ENCODE results near the gene TIPARP.
"Not testable (repeated sequence)": the region's sequence is repeated elsewhere in the genome, so short reads cannot be mapped to it uniquely, and the experiment has no call there.

The TIPARP gene

DNA sequence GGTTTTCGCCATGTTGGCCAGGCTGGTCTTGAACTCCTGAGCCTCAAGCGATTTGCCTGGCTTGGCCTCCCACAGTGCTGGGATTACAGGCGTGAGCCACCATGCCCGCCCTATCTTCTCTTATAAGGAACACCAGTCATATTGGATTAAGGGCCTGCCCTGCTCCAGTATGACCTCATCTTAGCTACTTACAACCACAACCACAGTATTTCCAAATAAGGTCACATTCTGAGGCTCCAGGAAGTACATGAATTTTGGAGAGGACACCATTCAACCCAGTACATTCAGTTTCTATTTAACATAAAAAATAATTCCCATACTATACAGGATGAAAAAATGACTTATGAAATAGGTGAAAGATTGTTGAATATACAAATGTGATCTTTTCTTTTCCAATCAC is 37.6 kb downstream of the TIPARP start:
- not testable (repeated sequence) for DNase-seq (ENCODE audit: low read depth, low spot score)

DNA sequence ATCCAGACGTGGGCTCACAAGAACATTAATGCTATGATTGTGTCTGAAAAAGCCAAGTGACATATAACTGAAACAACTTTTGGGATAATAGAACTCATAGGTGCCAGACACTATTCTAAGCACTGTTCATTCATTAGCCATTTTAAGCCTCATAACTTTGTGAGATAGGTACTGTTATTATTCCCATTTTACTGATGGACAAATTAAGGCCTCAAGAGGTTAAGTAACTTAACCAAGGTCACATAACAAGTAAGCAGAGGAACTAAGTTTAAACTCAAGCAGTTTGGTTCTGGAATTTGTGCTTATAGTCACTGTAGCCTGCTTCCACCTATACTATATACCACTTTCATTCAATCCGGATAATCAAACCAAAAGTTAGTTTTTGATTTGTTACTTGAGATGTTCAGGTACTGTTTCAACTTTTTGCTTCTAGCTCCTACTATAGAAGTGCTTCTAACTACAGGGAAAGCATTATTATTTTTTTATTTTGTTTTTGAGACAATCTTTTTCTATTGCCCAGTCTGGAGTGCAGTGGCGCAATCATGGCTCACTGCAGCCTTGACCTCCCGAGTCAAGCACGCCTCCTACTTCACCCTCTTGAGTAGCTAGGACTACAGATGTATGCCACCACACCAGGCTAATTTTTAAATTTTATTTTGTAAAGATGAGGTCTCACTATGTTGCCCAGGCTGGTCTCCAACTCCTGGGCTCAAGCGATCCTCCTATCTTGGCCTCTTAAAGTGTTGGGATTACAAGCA is 41.9 kb downstream of the TIPARP start:
- DNase-seq (ENCODE audit: low read depth, low spot score): no peak

DNA sequence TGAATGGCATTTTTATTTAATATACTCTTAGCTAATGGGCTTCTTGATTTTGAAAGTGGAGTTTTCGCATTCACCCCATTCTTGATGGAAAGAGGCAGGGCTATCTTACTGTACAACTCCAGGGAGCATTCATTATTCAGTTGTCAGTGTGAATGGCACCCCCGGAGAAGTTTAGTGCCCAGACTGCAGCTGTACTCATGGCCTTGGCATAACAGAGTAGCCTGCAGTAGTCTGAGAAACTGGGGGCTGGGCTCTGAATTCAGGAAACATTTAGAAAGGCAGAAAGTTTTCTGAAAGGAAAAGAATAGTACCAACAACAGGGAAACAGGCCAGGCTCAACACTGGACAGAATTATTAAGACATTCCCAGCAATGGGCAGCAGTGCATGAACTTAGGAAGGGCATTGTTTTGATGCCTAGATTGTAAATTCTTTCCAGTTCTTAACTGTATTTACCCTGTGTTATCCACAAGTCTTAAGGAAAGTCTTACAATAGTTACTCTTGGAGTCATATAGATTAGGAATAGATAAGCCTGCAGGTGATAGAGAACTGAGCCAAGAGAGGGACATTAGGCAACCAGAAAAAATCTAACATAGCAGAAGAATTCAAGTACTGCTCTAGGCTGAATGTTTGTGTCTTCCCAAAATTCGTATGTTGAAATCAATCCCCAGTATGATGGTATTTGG is 44.4 kb downstream of the TIPARP start:
- DNase-seq (ENCODE audit: low read depth, low spot score): no peak

DNA sequence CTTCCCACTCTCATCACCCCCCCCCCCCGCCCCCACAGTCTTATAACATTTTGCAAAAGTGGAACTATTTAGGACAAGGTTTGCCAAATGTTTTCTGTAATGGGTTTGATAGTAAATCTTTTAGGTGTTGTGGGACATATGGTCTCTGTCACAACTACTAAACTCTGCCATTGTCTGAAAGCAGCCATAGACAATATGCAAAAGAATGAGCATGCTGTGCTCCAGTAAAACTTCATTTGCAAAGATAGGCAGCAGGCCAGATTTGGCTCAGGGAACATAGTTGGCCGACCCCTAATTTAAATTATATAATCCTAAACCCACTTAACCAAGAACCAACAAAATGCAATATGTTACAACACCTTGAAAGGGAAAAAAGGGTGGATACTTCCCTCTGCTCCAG is 46.4 kb downstream of the TIPARP start:
- no peak for DNase-seq (ENCODE audit: low read depth, low spot score)

DNA sequence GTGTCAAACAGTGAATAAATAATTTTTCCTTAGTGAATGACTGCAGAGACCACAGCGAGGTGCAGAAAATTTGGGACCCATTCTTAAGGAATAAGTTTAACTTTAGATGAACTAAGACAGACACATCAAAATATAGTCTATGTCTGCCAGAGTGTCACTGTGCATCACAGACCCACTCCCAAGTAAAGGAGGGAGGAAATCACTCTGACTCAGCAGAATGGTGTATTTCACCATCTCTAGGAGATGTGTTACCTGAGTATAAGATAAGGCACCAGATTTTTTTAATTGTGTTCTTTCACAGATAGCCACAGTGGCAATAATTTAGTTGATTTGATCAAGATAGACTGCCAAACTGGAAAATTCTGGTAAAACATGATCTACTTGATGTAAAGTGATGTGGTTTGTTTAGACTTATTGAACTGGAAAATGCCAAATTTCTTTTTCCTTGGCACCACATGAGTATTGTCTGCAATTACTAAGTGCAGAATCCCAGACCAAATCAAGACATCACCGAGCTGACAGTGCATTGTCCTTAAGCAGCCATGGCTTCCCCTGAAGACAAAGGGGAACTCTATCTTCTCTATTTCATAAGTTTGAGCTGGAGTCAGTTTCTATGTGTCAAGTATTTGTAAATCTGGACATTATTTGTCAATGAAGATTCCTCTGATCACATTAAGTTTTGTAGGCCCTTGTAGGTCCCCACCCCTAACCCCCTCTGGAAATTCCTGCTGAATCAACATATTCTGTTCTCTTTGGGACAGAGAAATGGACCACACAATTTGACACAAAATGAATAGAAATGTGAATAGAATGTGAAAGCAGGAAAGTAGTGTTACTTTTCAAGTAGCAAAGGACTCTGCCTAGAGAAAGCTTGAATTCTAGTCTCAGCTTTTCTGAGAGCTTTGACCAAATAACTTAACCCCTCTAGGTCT is 47.6 kb downstream of the TIPARP start:
- DNase-seq (ENCODE audit: low read depth, low spot score): no peak

DNA sequence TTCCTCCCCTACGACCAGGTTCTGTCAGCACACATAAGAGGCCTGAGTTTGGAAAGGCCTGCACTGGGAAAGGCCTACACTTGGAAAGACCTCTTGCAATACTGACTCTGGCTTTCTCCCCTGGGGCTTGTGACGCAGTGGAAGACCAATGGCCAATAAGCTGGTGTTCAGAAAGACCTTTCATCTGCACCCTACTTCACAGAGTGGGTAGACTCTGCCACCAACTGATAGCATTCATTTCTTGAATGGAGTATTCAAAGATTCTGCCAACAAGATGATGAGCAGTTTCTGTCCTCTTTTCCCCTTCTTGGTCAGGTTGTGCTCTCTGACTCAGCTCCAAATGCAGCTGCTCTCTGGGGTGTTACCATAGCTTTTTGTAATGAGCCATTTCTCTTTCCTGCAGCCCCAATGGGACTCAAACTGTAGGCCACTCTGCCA is 48.8 kb downstream of the TIPARP start:
- DNase-seq (ENCODE audit: low read depth, low spot score): no peak

DNA sequence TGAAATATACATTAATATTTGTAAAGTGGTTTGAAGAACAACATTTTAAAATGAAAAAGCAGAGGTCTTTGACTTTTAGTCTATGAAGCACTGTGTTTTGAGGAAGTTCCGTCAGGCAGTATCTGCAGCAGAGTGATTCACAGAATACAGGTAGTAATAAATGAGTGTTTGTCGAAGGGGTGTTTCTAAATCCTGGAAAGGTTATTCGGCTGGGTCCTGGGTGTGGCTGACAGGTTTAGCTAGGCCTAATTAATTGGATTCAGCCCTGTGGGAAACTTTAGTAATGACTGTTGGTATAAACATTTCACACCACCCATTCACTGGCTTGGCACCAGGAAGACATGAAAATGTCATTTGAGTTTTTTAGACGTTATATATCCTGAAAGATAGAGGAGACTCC is 51.3 kb downstream of the TIPARP start:
- no peak for DNase-seq (ENCODE audit: low read depth, low spot score)

DNA sequence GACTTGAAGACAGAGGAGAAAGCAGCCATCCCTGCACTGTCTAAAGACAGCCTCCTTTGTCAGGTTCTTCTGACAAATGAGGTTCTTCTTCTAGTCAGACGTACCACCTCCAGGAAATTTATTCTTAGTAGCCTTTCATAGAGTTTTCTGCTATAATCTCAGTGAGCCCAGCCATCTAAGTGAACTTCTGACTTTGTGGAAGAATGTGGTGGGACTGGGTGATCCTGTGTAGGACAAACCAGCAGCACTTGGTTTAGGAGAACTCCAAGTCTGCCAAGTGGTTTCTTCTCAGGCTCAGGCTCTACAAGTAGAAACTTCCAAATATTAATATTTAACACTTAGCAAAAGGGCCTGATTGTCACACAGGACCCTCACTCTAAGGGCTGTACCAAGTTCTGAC is 52.1 kb downstream of the TIPARP start:
- DNase-seq (ENCODE audit: low read depth, low spot score): no peak

DNA sequence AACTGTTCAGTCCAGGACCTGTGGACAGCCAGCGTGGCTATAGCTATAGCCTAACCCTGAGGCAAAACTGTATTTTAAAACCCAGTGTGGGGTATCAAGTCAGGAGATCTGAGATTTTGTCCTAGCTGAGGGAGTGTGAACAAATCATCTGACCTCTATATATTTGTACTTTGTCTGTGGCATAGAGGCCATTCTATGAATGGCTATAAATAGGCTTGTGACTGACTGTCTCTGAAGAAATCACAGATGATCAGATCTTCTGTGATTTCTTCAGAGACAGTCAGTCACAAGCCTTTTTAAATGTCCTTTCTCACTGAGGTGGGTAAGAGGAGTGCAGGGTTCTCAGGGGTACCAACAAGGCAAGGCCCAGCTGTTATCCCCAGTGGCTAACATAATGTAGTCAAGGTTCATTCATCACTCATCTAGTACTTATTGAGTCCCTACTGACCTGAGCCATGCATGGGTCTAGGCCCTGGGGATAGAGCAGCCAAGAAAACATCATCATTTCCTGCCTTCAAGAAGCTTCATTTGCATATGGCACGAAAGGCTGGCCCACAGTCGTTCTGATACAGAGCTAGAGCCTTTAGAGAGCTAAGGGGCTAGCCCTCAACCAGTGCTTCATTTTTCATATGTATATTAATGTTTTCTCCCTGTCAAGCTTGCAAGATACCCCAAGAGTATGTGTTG is 53.3 kb downstream of the TIPARP start:
- DNase-seq (ENCODE audit: low read depth, low spot score): no peak

DNA sequence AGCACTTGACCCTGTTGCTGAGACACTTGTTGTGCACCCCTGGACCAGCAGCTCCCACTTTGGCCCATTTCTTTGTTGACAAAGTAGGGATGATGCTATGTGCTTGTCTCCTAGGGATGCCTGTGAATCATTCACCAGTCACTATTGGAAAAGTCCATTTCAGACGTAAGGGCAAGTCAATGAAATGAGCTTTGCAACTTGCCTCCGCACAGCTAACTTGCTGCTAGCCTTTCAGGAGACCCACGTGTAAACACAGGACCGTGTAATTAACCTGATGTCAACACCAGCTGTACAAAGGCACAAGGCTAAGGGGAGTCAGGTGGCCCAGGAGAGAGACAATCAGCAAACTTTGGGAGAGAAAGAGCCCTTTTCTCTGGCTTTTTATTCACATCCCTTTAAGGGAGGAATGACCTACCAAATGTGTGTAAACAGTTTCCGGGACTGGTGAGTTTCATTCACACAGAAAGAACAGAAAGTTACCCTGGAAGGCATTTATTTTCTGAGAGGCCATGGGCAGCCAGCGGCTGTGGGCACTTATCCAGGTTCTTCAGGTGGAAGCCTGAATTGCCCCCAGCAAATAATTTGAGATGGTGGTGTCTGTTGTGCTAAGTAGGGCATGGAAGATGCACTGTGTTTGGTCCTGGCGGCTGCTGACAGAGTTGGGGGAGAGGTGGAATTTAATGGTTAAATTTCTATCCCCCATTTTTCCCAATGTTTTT is 54.0 kb downstream of the TIPARP start:
- peak; percentile 24 for DNase-seq (ENCODE audit: low read depth, low spot score)

DNA sequence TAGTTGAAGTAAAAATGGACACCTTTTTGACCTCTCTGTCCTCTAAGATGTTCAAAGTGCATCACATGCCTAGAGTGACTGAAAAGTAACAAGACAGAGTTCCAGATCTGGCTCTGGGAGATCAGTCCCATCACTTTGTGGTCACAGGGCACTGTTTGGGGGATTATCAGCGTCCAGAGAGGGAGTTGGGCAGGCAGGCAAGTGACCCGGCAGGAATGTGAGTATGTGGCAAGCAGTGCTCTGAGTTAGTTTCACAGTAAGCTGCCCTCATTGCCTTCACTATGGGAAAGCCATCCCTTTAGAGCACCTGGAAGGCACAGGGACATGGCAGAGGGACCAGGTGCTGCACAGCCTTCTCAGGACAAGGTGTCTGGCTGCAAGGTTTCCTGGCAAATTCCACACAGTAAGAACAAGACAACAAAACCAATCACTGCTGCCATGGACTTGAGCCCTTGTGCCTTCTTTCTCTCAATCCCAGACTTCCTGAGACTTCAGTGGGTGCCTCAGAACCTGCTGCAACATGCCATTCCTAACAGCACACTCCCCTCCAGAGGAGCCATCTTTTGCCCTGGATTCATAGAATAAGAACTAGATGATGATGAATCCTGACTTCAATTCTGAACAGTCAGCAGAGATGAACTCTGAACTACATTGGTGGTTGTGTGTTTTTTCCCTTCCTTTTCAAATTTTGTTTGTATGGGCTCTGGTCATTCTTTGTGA is 55.2 kb downstream of the TIPARP start:
- peak; percentile 12 for DNase-seq (ENCODE audit: low read depth, low spot score)

DNA sequence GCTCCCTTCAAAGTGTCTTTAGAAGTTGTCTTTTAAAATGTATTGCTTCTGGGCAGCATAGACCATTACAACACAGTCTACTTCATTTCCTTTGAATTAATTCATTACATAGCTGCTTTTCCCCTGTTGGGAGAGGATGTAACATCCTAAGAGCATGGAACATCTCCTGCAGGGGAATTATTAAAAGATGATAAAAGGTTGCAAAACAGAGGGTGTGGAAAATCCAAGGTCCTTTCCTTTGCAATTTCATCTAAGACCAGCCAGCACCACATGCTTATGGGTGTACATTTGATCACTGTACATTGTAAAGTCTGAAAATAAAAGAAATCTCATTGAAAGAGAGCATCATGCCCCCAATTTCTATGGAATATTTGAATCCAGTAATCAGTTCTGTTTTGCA is 57.4 kb downstream of the TIPARP start:
- no peak for DNase-seq (ENCODE audit: low read depth, low spot score)

DNA sequence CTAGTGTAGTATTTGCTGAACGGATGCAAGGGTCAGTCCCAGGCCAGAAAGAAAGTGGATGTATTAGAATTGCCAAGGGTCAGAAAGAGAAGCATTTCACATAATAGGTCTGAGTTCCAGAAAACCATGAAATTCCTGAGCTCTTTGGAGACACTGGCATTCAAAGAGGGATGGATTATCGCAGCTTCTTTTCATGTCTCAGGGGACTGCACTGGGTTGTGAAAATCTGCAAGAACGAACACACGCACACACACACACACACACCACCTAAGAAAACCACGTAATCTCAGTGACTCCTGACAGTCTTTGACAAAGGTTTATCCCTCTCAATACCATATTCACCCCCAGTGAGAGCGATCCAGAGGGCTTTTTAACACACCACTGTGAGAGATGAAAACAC is 57.9 kb downstream of the TIPARP start:
- no peak for DNase-seq (ENCODE audit: low read depth, low spot score)

DNA sequence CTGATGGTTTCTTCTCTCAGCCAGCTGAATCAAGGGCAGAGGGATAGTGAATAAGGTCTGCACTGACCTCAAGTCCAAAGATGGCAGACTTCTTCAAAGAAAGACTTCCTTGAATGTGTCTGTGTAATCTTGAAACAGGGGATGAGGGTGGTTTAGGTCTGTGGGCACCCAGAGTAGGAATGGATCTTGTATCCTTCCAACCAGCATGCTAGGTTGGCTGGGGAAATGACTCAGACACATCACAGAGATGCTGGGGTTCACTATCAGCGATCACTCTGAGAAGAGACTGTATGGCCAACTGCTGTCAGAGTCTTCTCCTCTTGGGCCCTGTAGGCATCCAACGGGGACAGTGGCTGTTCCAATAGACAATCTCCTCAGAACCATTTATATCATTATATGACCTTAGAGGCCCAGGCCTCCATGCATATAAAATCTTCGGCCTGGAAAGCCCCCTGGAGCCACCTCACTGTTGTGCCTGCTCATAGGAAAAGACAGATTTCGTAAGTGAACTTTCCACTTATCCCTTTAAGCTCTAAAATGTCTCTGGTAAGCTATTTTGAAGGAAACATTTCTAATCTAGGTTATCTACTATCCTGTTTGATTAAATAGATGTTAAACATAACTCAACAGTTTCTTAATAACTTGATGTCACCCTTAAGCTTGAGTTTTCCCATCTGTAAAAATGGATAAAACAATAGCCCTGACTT is 58.5 kb downstream of the TIPARP start:
- DNase-seq (ENCODE audit: low read depth, low spot score): no peak

DNA sequence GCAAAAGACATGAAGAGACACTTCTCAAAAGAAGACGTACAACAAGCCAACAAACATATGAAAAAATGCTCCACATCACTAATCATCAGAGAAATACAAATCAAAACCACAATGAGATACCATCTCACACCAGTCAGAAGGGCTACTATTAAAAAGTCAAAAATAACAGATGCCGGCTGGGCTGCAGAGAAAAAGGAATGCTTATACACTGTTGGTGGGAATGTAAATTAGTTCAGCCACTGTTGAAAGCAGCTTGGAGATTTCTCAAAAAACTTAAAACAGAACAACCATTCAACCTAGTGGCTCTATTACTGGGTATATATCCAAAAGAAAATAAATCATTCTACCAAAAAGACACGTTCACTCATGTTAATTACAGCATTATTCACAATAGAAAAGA is 60.3 kb downstream of the TIPARP start:
- not testable (repeated sequence) for DNase-seq (ENCODE audit: low read depth, low spot score)

DNA sequence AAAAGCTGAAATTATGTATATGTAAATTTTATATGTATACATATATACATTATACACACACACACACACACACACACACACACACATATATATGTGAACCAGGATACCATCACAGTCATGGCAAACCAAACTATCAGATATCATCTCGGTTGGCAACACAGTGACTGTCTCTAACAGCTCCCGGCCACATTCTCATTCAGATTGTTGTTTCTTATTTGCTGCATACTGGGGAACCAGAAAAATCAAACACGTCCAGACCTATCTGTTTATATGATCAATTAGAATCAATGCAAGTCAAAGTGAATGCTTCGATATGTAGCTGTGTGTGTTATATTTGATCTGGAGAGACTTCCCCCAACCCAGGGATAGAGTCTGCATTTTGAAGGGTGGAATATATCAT is 61.1 kb downstream of the TIPARP start:
- no peak for DNase-seq (ENCODE audit: low read depth, low spot score)

DNA sequence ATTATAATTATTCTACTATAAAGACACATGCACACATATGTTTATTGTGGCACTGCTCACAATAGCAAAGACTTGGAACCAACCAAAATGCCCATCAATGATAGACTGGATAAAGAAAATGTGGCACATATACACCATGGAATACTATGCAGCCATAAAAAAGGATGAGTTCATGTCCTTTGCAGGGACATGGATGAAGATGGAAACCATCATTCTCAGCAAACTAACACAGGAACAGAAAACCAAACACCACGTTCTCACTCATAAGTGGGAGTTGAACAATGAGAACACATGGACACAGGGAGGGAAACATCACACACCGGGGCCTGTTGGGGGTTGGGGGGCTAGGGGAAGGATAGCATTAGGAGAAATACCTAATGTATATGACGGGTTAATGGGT is 62.7 kb downstream of the TIPARP start:
- DNase-seq (ENCODE audit: low read depth, low spot score): not testable (repeated sequence)

DNA sequence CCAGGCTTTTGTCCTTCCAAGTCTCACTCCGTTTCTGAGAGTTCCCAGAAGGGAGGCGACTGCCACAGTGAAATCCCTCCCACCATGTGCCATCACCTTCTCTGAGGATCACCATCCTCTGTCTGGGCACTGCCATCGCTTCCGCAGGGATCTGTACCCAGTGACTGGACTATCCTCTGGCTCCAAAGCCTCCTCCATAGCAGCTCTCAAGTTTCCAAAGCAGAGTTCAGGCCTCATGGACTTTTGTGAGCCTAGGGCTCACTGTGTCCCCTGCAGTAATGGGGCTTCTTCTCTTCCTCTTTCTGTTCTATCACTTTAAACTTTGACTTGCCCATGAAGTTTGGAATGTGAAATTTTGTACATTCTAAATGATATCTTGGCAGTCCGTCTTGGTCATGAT is 63.9 kb downstream of the TIPARP start:
- no peak for DNase-seq (ENCODE audit: low read depth, low spot score)

DNA sequence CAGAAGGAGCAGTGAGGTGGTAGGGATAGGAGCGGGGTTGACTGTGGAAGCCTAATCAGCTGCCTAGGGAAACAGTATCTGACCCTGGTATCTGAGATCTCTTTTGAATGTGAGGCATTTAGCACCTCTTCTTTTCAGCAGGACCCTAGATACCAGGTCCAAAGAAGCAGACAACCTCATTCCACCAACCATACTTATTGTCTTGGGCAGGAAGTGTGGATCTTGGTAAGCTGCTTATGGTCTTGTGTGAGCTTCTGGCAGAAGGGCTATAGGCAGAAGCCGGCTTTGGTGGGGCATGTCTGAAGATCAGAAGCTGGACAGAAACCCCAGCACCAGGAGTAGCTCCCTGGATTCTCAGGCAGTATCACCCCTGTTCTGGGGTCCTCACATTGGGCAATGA is 65.6 kb downstream of the TIPARP start:
- no peak for DNase-seq (ENCODE audit: low read depth, low spot score)

DNA sequence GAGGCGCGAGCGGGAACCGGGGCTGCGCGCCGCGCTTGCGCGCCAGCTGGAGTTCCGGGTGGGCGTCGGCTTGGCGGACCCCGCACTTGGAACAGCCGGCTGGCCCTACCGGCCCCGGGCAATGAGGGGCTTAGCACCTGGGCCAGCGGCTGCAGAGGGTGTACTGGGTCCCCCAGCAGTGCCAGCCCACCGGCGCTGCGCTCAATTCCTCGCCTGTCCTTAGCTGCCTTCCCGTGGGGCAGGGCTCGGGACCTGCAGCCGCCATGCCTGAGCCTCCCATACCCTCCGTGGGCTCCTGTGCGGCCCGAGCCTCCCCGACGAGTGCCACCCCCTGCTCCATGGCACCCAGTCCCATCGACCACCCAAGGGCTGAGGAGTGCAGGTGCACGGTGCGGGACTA is 66.2 kb downstream of the TIPARP start:
- DNase-seq (ENCODE audit: low read depth, low spot score): not testable (repeated sequence)

All from ELF-1 (cell line).